ENCODE results near the gene TRABD. TPM values are rescaled to one million over a fixed set of nuclear protein-coding genes. Genes with fewer than 3 reads are reported as not detected.

TRABD gene
- total RNA-seq, 1 donor from 2014 or later: 37.4 TPM

DNA sequence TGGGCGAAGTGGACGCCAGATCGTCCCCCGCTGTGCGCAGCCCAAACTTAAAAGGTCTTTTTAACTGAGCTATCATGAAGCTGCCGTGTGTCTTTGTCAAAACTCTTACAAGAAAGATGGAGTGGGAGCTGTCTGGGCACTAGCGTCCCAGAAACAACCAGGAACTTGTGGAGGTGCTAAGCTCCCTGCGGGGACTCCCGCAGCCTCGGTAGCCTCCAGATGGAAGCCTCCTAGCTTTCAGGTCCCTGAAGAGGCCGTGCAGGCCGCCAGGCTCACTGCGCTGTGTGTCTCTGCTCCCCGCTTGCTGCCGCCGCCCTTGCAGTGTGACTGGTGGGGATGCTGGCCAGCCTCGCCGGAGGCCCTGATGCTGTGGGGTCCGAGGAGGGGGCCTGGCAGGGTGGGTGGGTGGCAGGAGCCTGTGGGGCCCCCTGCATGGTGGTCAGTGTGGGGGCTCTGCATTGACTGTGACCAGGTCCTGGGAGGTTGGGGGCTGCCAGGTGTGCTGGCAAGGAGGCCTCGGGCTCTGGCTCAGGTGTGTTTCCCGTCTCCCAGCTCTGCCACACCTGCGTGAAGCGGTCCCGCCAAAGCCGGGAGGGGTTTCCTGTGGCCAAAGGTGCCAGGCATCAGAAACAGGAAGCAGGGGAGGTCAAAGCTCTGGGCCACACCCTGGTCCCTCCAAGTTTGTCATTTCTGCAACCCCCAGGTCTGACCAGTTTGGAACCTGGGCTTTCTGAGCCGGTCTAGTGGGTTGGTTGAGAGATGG lies 1.2 kb downstream of the TRABD start:
- no peak for DNase-seq (ENCODE audit: low read depth)

DNA sequence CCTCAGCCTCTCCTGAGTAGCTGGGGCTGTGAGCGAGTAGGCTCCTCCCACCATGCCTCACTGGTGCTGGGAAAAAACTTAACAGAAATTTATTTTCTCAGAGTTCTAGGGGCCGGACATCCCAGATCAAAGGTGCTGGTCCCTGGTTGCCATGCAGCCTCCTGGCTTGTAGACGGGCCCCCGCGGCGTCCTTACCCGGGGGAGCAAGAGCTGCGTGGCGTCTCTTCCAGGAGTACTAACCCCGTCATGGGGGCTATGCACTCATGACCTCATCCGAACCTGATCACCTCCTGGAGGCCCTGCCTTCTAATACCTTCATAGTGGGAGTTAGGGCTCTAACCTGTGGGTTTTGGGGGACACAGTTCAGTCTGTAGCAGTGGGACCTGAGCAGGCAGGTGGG lies 2.6 kb downstream of the TRABD start:
- no peak for DNase-seq (ENCODE audit: low read depth)

DNA sequence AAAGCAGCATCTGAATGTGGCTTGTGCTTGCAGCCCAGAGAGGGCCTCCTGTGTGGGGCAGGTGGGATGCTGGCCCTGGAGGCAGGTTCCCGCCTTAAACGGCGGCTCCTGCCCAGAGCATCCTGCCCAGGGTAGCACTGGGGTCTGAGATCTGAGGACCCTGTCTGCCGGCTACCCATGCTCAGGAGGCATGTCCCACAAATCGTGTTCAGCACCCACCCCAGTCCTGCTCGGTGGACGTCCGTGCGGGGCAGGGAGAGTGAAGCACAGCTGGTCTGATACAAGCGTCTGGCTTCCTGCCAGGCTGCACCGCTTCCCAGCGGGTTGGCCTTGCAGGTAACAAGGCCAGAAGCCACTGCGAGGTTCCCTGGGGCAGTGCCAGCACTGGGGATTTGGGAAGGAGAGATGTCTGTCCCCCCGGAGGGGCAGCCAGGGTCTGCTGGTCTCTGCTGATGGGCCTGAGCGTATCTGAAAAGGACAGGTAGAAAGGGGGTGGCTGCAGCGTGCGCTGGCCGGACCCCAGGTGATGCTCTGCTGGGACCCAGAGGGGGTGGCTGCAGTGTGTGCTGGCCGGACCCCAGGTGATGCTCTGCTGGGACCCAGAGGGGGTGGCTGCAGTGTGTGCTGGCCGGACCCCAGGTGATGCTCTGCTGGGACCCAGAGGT lies 3.6 kb downstream of the TRABD start:
- DNase-seq (ENCODE audit: low read depth): no peak

DNA sequence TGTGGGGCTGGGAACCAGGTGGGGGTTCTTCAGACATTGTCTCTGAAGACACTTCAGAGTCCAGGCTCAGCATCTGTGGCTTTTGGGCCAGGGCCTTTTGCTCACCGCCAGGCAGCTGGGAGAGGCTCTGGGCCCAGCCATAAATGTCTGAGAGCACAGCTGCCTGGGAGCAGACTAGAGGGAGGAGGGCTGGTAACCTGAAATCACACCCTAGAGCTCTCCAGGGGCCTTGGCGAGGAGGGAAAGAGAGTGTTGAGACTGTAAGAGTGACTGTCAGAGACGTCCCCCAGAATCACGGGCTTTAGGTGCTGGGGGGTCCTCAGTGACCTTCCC lies 4.1 kb downstream of the TRABD start:
- DNase-seq (ENCODE audit: low read depth): no peak

DNA sequence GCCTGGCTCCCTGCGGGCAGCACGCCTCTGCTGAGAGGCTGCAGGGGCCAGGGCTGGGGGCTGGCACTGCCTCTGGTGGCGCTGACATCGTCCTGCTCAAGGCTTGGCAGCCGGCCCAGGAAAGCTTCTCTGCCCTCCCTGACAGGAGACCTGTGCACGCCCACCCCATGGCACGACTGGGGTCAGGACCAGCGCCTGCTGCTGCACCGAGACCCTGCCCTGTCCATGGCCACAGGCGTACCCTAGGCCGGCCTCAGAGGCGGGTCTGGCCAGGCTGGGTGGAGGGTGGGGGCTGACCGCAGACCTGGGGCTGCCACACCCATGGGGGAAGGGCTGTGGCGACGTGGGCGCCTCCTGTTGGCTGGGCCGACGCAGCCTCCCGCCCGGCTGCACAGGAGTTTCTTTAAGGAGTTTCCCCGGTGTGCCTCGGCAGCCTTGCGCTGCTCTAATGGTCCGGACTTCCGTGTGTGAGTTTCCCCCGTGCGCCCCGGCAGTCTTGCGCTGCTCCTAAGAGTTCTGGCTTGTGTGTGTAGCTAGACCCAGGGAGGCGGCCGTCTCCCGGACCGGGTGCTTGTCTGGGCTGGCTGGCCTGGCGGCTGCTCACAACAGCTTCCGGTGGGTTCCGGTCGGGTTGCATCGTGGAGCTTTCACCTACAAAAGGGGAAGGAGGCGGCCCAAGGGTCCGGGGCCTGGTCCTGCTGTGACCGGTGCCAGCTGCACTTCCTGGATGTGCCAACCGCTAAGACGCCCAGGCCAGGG lies 4.6 kb downstream of the TRABD start:
- DNase-seq (ENCODE audit: low read depth): peak; percentile 60

DNA sequence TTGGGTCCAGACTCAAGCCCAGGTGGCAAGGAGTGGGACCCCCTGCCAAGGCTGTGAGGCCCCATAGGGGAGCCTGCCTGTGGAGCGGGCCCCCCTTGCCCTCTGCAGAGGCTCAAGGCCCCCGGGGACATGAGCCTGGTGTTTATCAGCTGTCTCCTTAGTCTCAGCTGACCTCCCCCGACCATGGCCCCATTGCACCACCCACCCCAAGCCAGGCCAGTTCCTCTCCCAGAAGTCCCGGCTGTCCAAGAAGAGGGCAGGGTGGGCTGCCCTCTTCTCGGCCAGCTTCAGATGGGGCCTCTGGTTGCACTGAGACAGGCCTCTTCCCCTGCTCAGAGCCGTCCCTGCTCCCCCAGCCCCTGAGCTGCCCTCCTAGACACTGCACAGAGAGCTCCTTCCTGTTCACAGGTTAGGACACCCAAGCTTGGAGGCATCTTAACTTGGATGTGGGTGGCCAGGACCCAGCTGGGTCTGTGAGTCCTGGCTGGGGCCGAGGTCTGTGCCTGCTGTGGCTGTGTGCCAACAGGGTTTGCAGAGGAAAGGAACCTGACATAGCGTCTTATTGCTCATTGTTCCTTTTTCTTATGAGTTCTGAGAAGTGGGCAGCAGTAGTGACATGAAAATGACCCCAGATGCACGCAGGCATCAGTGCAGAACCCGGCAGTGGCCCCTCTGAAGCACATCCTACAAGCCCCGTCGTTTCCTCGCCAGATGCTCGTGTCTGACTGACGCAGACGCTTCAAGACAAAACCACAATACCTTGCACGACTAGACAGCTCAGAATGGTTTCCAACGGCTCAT lies 5.4 kb downstream of the TRABD start:
- no peak for DNase-seq (ENCODE audit: low read depth)

DNA sequence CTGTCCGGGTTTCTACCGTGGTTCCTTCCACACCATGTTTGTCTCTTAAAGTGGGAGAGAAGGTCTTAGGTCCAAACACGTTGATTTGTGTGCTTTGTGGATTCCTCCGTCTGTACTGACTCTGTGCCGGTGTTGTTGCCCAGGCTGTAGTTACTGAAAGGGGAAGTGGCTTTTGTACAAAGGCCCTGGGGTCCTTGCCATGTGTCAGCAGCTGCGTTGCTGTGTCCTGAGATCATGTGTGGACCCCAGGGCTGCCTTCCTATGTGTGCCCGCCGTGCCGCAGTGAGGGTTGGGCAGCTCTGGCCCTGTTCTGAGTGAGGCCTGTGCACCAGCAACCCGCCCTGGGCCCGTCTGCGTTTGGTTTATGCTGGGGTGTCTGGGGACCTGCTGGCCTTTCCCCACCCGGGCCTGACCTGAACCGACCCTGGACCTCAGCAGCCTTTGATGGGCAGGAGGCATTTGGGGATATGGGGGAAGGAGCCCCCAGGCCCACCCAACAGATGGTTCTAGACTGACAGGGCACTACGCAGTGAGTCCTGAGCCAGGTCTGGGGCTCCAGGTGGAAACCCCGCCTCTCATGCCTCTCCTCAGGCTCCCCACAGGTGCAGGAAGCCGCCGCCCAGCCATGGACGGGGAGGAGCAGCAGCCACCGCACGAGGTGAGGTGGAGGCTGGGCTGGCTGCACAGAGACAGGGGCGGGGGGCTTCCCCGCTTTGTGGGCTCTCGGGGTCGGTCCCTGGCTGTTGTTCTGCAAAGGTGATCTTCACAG lies 6.9 kb downstream of the TRABD start:
- DNase-seq (ENCODE audit: low read depth): no peak

DNA sequence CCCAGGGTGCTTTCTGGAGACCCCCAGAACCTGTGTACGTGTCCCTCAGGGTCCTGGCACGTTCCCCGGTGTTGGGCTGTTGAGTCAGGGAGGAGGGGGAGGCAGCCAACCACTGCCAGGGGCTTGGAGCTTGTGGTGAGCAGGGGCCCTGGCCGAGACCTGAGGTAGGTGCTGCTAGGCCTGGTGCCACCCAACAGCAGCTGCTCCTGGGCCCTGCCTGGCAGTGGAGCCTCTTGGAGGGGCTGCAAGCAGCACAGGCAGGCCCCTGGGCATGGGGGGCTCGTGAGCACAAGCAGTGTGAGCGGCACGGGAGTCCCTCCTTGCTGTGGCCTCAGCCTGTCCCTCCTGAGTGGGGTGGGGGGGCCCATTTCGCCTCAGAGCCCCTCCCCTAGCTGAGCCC lies 7.9 kb downstream of the TRABD start:
- DNase-seq (ENCODE audit: low read depth): no peak

DNA sequence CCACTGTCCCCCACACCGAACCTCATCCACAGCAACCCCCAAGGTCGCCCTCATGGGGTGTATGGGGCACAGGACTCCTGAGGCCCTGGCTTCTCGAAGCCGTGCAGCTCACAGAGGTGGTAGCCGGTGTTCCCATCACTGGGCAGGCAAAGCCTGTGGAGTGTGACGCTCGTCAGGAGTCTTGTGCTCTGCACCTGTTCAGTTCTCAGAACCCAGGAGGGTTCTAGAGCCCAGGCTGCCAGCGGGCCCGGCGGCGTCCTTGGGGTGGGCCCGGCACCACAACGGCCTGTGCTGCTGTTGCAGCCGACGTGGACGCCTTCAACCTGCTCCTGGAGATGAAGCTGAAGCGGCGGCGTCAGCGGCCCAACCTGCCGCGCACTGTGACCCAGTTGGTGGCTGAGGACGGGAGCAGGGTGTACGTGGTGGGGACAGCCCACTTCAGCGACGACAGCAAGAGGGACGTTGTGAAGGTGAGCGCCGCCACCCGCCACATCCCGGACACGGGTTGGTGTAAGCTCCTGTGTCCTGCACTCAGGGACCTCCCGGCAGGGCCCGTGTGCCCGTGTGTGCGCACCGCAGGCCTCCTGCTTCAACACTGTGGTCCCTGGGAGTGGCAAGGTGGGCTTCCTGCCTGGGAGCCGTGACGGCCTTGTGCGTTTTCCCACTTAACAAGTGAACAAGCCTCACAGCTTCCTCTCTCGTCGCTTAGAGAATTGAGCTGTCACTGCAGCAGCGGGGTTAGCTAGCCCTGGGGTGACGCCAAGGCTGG lies 8.5 kb downstream of the TRABD start:
- DNase-seq (ENCODE audit: low read depth): no peak

DNA sequence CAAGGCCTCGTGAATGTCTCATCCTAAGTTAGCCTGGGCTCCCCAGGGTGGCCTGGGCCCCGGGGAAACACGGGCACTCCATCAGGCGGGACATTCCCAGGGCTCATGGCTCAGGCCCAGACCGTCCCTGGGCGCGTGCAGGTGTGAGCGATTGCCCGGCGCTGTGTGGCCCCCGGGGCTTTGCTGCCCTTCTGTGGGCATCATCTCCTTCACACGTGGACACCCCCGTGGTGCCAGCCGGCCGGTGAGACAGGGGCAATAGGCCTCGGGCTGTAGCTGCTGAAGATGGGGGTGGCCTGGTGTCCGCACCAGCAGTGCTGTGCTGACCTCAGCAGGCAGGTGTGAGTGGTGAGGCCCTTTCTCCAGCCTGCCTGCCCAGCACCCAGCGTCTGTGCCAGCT lies 10.5 kb downstream of the TRABD start:
- no peak for DNase-seq (ENCODE audit: low read depth)

DNA sequence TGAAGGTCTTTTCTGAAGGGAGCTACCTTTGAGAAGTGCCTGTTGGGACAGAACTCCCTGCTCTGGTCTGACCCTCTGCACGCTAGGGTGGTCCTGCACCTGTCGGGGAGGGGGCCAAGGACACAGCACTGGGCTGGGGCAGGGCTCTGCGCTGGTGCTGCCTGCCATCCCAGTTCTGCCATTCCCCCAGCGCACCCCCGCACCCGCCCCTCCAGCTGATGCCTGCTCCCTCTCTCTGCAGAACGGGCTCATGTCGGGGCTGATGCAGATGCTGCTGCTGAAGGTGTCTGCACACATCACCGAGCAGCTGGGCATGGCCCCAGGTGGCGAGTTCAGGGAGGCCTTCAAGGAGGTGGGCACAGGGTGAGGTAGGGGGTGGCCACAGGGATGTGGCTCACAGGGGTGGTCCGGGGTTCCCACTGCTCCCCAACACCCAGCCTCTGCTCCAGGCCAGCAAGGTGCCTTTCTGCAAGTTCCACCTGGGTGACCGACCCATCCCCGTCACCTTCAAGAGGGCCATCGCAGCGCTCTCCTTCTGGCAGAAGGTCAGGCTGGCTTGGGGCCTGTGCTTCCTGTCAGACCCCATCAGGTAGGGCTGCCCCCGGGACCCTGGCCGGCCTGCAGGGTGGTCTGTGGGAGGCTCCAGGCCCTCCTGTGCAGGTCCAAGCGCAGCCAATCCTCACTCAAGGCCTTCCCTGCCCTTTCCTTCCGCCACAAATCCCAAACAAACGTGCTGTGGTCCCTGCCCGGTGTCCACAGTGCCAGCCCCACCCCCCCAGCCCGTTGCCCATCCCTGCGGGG lies 11.5 kb downstream of the TRABD start:
- no peak for DNase-seq (ENCODE audit: low read depth)

DNA sequence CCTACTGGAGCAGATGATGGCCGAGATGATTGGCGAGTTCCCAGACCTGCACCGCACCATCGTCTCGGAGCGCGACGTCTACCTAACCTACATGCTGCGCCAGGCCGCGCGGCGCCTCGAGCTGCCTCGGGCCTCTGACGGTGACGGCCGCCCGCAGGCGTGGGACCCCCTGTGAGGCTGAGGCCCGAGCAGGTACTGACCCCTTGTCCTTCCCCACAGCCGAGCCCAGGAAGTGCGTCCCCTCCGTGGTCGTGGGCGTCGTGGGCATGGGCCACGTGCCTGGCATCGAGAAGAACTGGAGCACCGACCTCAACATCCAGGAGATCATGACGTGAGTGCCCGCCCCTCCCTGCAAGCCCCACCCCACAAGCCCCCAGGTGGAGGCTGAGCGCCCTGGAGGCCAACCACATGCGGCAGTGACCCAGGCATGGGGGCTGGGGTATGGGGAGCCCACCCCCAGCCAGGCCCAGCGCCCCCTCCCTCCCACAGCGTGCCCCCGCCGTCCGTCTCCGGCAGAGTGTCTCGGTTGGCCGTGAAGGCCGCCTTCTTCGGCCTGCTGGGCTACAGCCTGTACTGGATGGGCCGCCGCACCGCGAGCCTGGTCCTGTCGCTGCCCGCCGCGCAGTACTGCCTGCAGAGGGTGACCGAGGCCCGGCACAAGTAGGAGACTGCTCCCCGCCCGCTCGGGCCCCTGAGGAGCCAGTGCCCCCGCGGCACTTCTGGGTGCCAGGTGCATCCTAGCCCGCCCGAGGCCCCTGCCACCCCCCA lies 12.3 kb downstream of the TRABD start:
- no peak for DNase-seq (ENCODE audit: low read depth)

DNA sequence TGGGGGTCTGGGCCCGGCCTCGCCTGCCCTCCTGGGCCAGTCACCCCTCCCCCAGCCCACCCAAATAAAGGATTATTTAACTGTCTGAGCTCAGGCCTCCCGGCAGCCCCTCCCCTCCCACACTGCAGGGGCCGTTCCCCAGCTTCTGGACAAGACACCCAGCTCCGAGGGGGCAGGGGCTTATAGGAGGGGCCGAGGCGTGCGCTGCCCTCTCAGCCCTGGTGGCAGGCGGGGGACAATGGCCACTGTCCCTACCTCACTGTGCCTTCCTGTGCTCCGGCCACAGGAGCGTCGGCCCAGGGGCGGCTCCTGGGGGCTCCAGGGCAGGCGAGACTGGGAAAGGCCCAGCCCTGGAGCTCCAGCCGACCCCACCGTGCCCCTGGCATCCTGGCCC lies 12.9 kb downstream of the TRABD start:
- no peak for DNase-seq (ENCODE audit: low read depth)

DNA sequence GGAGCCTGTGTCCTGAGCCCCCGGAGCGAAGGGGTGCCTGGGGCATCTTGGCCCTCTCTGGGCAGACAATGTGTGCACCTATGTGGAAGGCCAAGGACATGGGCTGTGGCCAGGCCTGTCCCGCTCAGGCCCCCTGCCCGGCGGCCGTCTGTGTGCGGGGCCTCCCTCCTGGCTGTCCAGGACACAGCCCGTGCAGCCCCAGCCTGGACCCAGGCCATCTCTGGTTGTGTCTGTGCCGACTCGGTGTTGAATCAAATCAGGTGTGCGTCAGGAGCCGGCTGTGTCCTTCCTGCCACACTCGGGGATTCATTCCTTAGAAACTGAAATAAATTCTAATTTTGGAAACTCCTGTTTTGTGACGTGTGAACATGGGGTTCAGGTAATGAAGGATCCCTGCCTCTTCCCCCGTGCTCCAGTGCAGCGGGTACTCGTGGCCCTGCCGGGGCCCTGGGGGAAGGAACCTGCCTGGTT lies 13.6 kb downstream of the TRABD start:
- DNase-seq (ENCODE audit: low read depth): no peak

DNA sequence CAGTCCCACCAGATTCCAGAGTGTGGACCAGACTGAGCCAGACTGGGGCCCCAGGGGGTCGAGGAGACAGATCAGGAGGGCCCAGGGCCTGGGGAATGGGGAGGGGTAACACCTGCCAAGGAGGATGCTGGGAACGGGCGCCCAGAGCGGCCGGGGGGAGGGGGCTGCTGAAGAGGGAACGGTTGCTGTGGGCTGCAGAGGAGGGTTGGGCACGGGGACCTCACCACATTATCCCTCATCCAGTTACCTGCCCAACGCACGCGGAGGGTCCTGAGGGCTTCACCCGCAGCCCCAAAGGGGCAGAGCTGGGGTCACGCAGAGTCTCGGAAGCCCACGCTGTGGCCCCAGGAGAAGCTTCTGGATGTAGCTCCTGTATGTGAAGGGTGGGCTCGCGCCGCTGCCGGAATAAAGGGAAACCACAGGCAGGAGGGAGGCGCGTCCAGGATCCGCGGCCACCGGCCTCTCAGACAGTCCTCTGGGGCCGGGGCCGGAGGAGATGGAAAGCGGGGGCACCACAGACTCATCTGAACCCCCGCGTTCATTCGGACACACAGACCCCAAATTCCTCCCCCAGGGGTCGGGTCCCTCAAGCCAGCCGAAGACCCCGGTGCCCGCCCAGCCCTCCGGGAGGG lies 14.2 kb downstream of the TRABD start:
- DNase-seq (ENCODE audit: low read depth): no peak

DNA sequence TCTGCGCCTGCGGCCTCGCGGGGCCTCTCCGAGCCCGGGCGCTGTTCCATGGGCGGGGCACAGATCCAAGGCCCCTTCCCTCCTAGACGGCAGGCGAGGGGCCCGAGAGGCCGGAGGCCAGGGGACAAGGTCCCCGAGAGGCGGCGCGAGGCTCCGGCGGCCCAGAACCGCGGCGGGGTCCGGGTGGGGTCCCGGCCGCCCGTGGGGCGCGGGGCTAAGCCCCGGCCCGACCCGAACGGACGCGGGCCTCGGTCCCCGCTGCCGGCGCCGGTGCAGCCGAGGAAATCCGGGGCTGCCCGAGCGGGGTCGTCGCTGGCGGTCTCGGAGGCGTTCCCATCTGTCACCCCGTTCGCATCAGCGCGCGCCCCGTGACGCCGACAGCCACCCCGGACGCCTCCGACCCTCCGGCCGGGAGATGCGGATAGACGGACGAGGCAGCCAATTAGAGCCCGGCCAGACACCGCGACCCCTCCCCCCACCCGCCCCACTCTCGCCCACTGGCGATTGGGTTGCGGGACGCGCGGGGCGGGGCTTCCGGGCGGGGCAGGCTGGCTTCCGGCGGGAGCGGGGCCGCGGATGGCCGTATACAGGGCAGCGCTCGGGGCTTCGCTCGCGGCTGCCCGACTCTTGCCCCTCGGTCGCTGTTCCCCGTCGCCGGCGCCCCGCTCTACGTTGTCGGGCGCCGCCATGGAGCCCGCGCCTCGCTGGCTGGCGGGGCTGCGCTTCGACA lies 14.9 kb downstream of the TRABD start, which contains the start of gene SELENOO:
Gene SELENOO (plus strand): TSS at position 551 of the 730 bp plus-strand sequence. CDS start 26 bp downstream, at position 577.
- DNase-seq (ENCODE audit: low read depth): peak; percentile 47

Data from renal cortical epithelial cell (primary cell).